Osteoblast (primary cell): ENCODE data around the gene ULK3. TPM values are rescaled to one million over a fixed set of nuclear protein-coding genes. Genes with fewer than 3 reads are reported as not detected.

ENCODE experiments used
- DNase-seq: peaks from one replicate; pipeline ENCODE4 v3.0.0; 2011; ENCODE audit warnings: low spot score, mixed read lengths; ENCODE audit not compliant: insufficient read length; ENCODE audit errors: missing footprints
- H2AFZ ChIP-seq: 2 replicates; pipeline ENCODE4 v1.6.0; 2011; ENCODE audit warnings: mild to moderate bottlenecking, low read length
- H3K27ac ChIP-seq: 2 replicates; pipeline ENCODE4 v1.5.1; 2011; ENCODE audit warnings: mild to moderate bottlenecking, low read depth, low read length, moderate library complexity
- H3K27me3 ChIP-seq: 2 replicates; pipeline ENCODE4 v1.6.0; 2012; ENCODE audit warnings: mild to moderate bottlenecking, control low read depth, inconsistent platforms, low read length, moderate library complexity; ENCODE audit not compliant: insufficient read depth
- H3K36me3 ChIP-seq: 2 replicates; pipeline ENCODE4 v1.5.1; 2011; ENCODE audit warnings: mild to moderate bottlenecking, low read length, control low read depth, moderate library complexity; ENCODE audit not compliant: insufficient read depth
- H3K4me1 ChIP-seq: 2 replicates; pipeline ENCODE4 v1.5.1; 2011; ENCODE audit warnings: mild to moderate bottlenecking, low read length, control low read depth, moderate library complexity; ENCODE audit not compliant: insufficient read depth
- H3K4me2 ChIP-seq: 2 replicates; pipeline ENCODE4 v1.6.0; 2011; ENCODE audit warnings: mild to moderate bottlenecking, low read length; ENCODE audit not compliant: insufficient read depth
- H3K4me3 ChIP-seq: fragments of 200-600 bp; sonication (generic); 3 replicates; pipeline ENCODE4 v1.5.1; 2012; ENCODE audit warnings: mild to moderate bottlenecking, low read length, inconsistent platforms; ENCODE audit not compliant: insufficient read depth
- H3K79me2 ChIP-seq: 2 replicates; pipeline ENCODE4 v1.6.0; 2012; ENCODE audit warnings: mild to moderate bottlenecking, low read length, control low read depth, inconsistent platforms; ENCODE audit not compliant: insufficient read depth
- H3K9me3 ChIP-seq: 2 replicates; pipeline ENCODE4 v1.5.1; 2011; ENCODE audit warnings: low read depth, low read length, control low read depth
- H4K20me1 ChIP-seq: 2 replicates; pipeline ENCODE4 v1.6.0; 2012; ENCODE audit warnings: mild to moderate bottlenecking, low read length, control low read depth; ENCODE audit not compliant: insufficient read depth
- CTCF ChIP-seq: IDR thresholded peaks from 2 replicates; pipeline ENCODE4 v1.5.1; 2011; ENCODE audit warnings: mild to moderate bottlenecking, low read depth, low read length, moderate library complexity; ENCODE audit errors: extremely low read depth
- total RNA-seq: library from RNA; depleted of rRNA; stranded (reverse); fragments of >200 nt; gene quantifications from 2 replicates; pipeline ENCODE4 v1.2.3, GENCODE V29; 2012

ULK3 gene
- total RNA-seq, 1 donor, result 21.4 TPM

DNA sequence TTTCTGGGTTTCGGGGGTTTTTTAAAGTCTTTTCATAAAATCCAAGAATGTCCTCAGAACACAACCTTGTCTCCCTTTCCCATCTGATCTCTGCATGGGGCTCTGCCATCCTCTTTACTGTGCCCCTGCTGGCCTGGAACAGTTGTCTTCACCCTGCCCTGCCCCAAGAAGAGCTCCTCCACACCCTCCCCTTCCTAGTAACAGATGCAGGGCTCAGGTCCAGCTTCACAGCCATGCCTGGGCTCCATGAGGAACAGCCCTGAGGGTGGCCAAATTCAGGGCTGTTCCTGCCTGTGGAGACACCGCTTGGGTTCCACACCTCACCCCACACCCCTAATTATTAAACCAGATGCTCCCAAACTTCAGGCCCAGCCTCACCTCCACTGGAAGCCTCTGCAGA is 12.9 kb upstream of the ULK3 start:
- Histone ChIP-seq H4K20me1 (peaks cover 19% of the 10 kb centered on the region), H3K4me1 (no peaks in the 10 kb centered on the region), H3K4me2 (no peak overlapping the region), H3K4me3 (no peak overlapping the region), H2AFZ (no peak overlapping the region), H3K36me3 (peaks cover 29% of the 10 kb centered on the region), H3K27me3 (no peaks in the 10 kb centered on the region), H3K79me2 (peaks cover 46% of the 10 kb centered on the region), H3K9me3 (no peaks in the 10 kb centered on the region), H3K27ac (no peak overlapping the region)
- no peak for DNase-seq
- TF ChIP-seq CTCF, result no peak

GRCh38 chr15:74854453-74855022 is 11.6 kb upstream of the ULK3 start:
- Histone ChIP-seq H3K4me3 (no peak overlapping the region), H3K36me3 (peaks cover 40% of the 10 kb centered on the region), H3K4me2 (no peak overlapping the region), H3K27ac (no peak overlapping the region), H2AFZ (no peak overlapping the region), H3K27me3 (no peaks in the 10 kb centered on the region), H3K79me2 (peaks cover 43% of the 10 kb centered on the region), H3K4me1 (no peaks in the 10 kb centered on the region), H3K9me3 (no peaks in the 10 kb centered on the region), H4K20me1 (peaks cover 14% of the 10 kb centered on the region)
- DNase-seq, result no peak
- TF ChIP-seq CTCF, result no peak

- H3K27ac ChIP-seq, result no peak overlapping the region
- H3K36me3 ChIP-seq, result peaks cover 58% of the 10 kb centered on the region
- H3K4me3 ChIP-seq, result no peak overlapping the region
- H4K20me1 ChIP-seq, result peaks cover 9% of the 10 kb centered on the region
- no peaks in the 10 kb centered on the region for H3K27me3 ChIP-seq
- H3K4me2 ChIP-seq, result no peak overlapping the region
- H2AFZ ChIP-seq, result no peak overlapping the region
- peaks cover 21% of the 10 kb centered on the region for H3K79me2 ChIP-seq
- no peaks in the 10 kb centered on the region for H3K9me3 ChIP-seq
- TF ChIP-seq CTCF, result no peak
- DNase-seq, result peak; percentile 25
- H3K4me1 ChIP-seq, result no peaks in the 10 kb centered on the region
These were observed 9.0 kb upstream of the ULK3 start for GRCh38 chr15:74851960-74852359.

GRCh38 chr15:74850393-74850792 is 7.4 kb upstream of the ULK3 start:
- H3K36me3 ChIP-seq, result peaks cover 58% of the 10 kb centered on the region
- no peak overlapping the region for H2AFZ ChIP-seq
- H3K9me3 ChIP-seq, result no peaks in the 10 kb centered on the region
- TF ChIP-seq CTCF, result no peak
- DNase-seq, result no peak
- no peaks in the 10 kb centered on the region for H3K27me3 ChIP-seq
- no peaks in the 10 kb centered on the region for H3K4me1 ChIP-seq
- peaks cover 3% of the 10 kb centered on the region for H4K20me1 ChIP-seq
- H3K27ac ChIP-seq, result no peak overlapping the region
- H3K4me3 ChIP-seq, result no peak overlapping the region
- H3K79me2 ChIP-seq, result peaks cover 10% of the 10 kb centered on the region
- no peak overlapping the region for H3K4me2 ChIP-seq
